Upper lobe of left lung (tissue), 6 donors: Measurements from ENCODE around the gene ERRFI1. TPM values are rescaled to one million over a fixed set of nuclear protein-coding genes. Genes with fewer than 3 reads are reported as not detected.

Experiments
- ATAC-seq, 2 donors: fragments of 200-7000 bp; cut with Tn5 transposase; one replicate each; pipeline ENCODE4 v1.9.1; 2022; ENCODE audit warnings: mild to moderate bottlenecking in 2 of 2, moderate library complexity in 2 of 2; ENCODE audit not compliant: low FRiP score in 2 of 2
- DNase-seq, 2 donors: peaks; one replicate each; pipeline ENCODE4 v3.0.0-alpha.2; 2019 to 2020
- H3K27ac ChIP-seq, 4 donors: fragments of 200-600 bp; sonication (generic); one replicate each; pipeline ENCODE4 v1.5.1; 2016 to 2019
- H3K27me3 ChIP-seq, 4 donors: fragments of 200-600 bp; sonication (generic); one replicate each; pipeline ENCODE4 v1.5.1; 2017 to 2019
- H3K36me3 ChIP-seq, 4 donors: fragments of 200-600 bp; sonication (generic); one replicate each; pipeline ENCODE4 v1.5.1; 2016 to 2019
- H3K4me1 ChIP-seq, 4 donors: fragments of 200-600 bp; sonication (generic); one replicate each; pipeline ENCODE4 v1.5.1; 2018 to 2019
- H3K4me3 ChIP-seq, 4 donors: fragments of 200-600 bp; sonication (generic); one replicate each; pipeline ENCODE4 v1.5.1; 2017 to 2019; ENCODE audit warnings: mild to moderate bottlenecking in 2 of 4, moderate library complexity in 1 of 4
- H3K9me3 ChIP-seq, 4 donors: fragments of 200-600 bp; sonication (generic); one replicate each; pipeline ENCODE4 v1.5.1; 2018 to 2019
- EP300 ChIP-seq, 4 donors: sonication (generic); formaldehyde crosslinking; IDR thresholded peaks; one replicate each; pipeline ENCODE4 v1.5.1; 2017; ENCODE audit warnings: antibody characterized with exemption in 4 of 4, control low read depth in 2 of 4
- POLR2A ChIP-seq, 4 donors: fragments of 450-650 bp; IDR thresholded peaks; one replicate each; pipeline ENCODE4 v1.5.1; 2016 to 2017; ENCODE audit warnings: antibody characterized with exemption in 4 of 4, mild to moderate bottlenecking in 2 of 4
- POLR2AphosphoS5 ChIP-seq, 2 donors: sonication (generic); formaldehyde crosslinking; IDR thresholded peaks; one replicate each; pipeline ENCODE4 v1.5.1; 2017; ENCODE audit warnings: antibody characterized with exemption in 2 of 2
- WGBS, 2 donors: methylation state at CpG; one replicate each; pipeline ENCODE4 v1.1.5; 2017 to 2018; 5-methylcytosine and 5-hydroxymethylcytosine counted together
- total RNA-seq, 6 donors: library from RNA; depleted of rRNA in 4 of 6; stranded (reverse); fragments of >200 nt in 4 of 6; gene quantifications; one replicate each; pipeline versions ENCODE4 v1.1.0 to v1.2.1, GENCODE V29; 2016 to 2021
- TF ChIP-seq, protein P1 (sequence below), 6 experiments: fragments of 450-650 bp in 4 of 6; fragments of 200-600 bp in 2 of 6; sonication (generic) in 2 of 6; IDR thresholded peaks; one replicate each; pipeline ENCODE4 v1.5.1; 2016 to 2019; ENCODE audit warnings: antibody characterized with exemption in 6 of 6
- donor health status: DM: no; HTN: no; CAD: no; lungs with moderate emphysema.
- donor health status: DM: no; HTN: yes; CAD: no; lungs with severe emphysema.

The ERRFI1 gene
- total RNA-seq, 6 donors from 2014 or later: 30.4 to 164 (median 84.6) TPM

DNA sequence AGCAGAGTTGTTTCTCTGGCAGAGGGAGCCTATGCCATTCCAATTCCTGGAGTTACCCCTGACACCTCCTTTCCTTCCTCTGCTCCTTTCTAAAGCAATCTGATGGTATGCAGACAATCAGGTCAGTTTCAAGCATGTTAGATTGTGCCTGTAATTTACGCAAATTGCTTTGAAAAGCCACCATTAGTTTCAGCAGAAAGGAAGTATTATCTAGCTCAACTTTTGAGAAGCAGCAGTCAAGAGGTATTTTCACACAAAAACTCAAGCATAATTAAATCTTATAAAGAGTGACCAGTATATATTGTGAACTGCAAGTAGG, 2.2 kb downstream of the ERRFI1 start:
- H3K27ac ChIP-seq: peak overlapping the region; percentile 9 to 97 (median 62)
- no peaks in the 10 kb centered on the region for H3K9me3 ChIP-seq
- peak overlapping the region; percentile 9 to 91 (median 84) for H3K4me3 ChIP-seq
- H3K4me1 ChIP-seq: peaks cover 24 to 75% (median 52%) of the 10 kb centered on the region in 4 donors
- no peaks in the 10 kb centered on the region for H3K36me3 ChIP-seq
- 81 to 85% methylated on average over 1 of the region's 1 CpG for whole genome bisulfite sequencing, 2 donors
- no peak for DNase-seq
- TF ChIP-seq, protein P1, sequence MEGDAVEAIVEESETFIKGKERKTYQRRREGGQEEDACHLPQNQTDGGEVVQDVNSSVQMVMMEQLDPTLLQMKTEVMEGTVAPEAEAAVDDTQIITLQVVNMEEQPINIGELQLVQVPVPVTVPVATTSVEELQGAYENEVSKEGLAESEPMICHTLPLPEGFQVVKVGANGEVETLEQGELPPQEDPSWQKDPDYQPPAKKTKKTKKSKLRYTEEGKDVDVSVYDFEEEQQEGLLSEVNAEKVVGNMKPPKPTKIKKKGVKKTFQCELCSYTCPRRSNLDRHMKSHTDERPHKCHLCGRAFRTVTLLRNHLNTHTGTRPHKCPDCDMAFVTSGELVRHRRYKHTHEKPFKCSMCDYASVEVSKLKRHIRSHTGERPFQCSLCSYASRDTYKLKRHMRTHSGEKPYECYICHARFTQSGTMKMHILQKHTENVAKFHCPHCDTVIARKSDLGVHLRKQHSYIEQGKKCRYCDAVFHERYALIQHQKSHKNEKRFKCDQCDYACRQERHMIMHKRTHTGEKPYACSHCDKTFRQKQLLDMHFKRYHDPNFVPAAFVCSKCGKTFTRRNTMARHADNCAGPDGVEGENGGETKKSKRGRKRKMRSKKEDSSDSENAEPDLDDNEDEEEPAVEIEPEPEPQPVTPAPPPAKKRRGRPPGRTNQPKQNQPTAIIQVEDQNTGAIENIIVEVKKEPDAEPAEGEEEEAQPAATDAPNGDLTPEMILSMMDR (IDR thresholded peaks at IDR 0.05): no peak
- no peak for TF ChIP-seq POLR2A (IDR thresholded peaks at IDR 0.05)
- TF ChIP-seq POLR2AphosphoS5 (IDR thresholded peaks at IDR 0.05): no peak
- TF ChIP-seq EP300 (IDR thresholded peaks at IDR 0.05): no peak
- H3K27me3 ChIP-seq: no peaks in the 10 kb centered on the region
- no peak for ATAC-seq

DNA sequence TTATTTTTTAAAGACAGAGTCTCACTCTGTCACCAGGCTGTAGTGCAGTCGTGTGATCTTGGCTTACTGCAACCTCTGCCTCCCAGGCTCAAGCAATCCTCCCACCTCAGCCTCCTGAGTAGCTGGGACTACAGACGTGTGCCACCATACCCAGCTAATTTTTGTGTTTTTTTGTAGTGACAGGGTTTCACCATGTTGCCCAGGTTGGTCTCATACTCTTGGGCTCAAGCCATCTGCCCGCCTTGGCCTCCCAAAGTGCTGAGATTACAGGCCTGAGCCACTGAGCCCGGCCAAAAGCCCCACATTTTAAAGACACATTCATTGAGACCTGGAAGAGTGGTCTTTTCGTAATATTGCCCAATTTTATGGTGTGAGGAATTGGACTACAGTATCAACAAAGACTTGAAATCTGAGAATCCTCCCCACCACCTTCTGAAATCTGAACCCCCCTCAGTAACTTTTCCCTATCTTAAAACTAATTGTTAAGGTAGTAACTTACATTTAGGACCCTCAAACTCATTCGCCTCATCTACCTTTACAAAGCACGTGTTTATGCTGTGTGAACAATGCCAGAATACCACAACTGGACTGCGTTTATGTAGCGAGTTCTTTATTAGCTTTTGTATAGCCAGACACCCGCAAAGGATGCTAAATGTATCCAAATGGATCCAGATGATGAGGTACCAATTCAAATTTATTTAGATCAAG, 2.7 kb downstream of the ERRFI1 start:
- TF ChIP-seq POLR2A (IDR thresholded peaks at IDR 0.05) (peak in 1 of 4 donors; percentile 11), EP300 (IDR thresholded peaks at IDR 0.05) (no peak)
- Histone ChIP-seq H3K36me3 (no peaks in the 10 kb centered on the region), H3K27me3 (no peaks in the 10 kb centered on the region), H3K4me1 (peaks cover 29 to 75% (median 54%) of the 10 kb centered on the region in 4 donors), H3K4me3 (peak overlapping the region in 3 of 4 donors; percentile 81 to 91 (median 86)), H3K9me3 (no peaks in the 10 kb centered on the region), H3K27ac (peak overlapping the region; percentile 9 to 97 (median 62))
- no peak for ATAC-seq
- no peak for DNase-seq
- WGBS, 2 donors: 68 to 69% methylated on average over 10 of the region's 10 CpGs

GRCh38 chr1:8022395-8023286, 3.5 kb downstream of the ERRFI1 start:
- Histone ChIP-seq H3K4me3 (peak overlapping the region in 3 of 4 donors; percentile 81 to 91 (median 86)), H3K4me1 (peaks cover 28 to 76% (median 51%) of the 10 kb centered on the region in 4 donors)
- ATAC-seq: no peak

GRCh38 chr1:8021676-8022266, 4.3 kb downstream of the ERRFI1 start:
- 69 to 71% methylated on average over 6 of the region's 6 CpGs for WGBS, 2 donors
- Histone ChIP-seq H3K4me1 (peaks cover 37 to 75% (median 50%) of the 10 kb centered on the region in 4 donors), H3K36me3 (no peaks in the 10 kb centered on the region), H3K27ac (peak overlapping the region in 3 of 4 donors; percentile 9 to 97 (median 25)), H3K27me3 (no peaks in the 10 kb centered on the region), H3K9me3 (no peaks in the 10 kb centered on the region), H3K4me3 (peak overlapping the region in 1 of 4 donors; percentile 91)
- no peak for DNase-seq
- TF ChIP-seq, protein P1 (IDR thresholded peaks at IDR 0.05): no peak
- TF ChIP-seq EP300 (IDR thresholded peaks at IDR 0.05) (no peak), POLR2AphosphoS5 (IDR thresholded peaks at IDR 0.05) (no peak), POLR2A (IDR thresholded peaks at IDR 0.05) (no peak)
- no peak for ATAC-seq

More at GRCh38 chr1:8022395-8023286, 3.5 kb downstream of the ERRFI1 start:
- no peaks in the 10 kb centered on the region for H3K27me3 ChIP-seq
- H3K36me3 ChIP-seq: no peaks in the 10 kb centered on the region
- peak overlapping the region; percentile 9 to 97 (median 27) for H3K27ac ChIP-seq
- no peaks in the 10 kb centered on the region for H3K9me3 ChIP-seq
- 63 to 74% methylated on average over 3 of the region's 3 CpGs for WGBS, 2 donors
- DNase-seq: no peak
- TF ChIP-seq POLR2A (IDR thresholded peaks at IDR 0.05): peak in 1 of 4 donors; percentile 3
- TF ChIP-seq, protein P1 (IDR thresholded peaks at IDR 0.05): no peak
- TF ChIP-seq EP300 (IDR thresholded peaks at IDR 0.05): no peak
- no peak for TF ChIP-seq POLR2AphosphoS5 (IDR thresholded peaks at IDR 0.05)

DNA sequence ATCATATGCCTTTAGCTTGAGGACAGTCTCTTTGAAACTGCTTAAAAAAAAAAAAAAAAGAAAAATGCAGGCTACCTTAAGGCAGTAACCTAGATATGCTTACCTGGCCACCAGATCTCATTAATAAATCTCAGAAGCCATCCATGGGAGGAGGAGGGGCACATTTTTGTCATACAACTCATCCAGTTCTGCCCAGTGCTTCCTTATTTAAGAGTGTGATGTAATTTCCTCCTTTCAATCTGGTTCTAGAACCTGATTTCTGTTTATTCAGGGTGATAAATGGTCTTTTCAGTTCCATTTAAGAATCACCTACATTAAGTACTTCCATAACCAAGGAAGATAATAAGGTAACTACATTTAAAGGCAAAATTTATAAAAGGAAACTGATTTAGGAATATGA, 6.1 kb downstream of the ERRFI1 start:
- peak overlapping the region in 2 of 4 donors; percentile 7 to 48 for H3K27ac ChIP-seq
- peaks cover 54 to 84% (median 62%) of the 10 kb centered on the region in 4 donors for H3K4me1 ChIP-seq
- DNase-seq (peak in 1 of 2 donors; percentile 53), ATAC-seq (peak; percentile 46 to 75)
- H3K27me3 ChIP-seq: no peaks in the 10 kb centered on the region
- no peak for TF ChIP-seq POLR2A (IDR thresholded peaks at IDR 0.05)
- TF ChIP-seq EP300 (IDR thresholded peaks at IDR 0.05): peak in 1 of 4 donors; percentile 4
- TF ChIP-seq, protein P1 (IDR thresholded peaks at IDR 0.05): no peak
- TF ChIP-seq POLR2AphosphoS5 (IDR thresholded peaks at IDR 0.05): no peak
- H3K9me3 ChIP-seq: no peaks in the 10 kb centered on the region
- H3K36me3 ChIP-seq: no peaks in the 10 kb centered on the region
- H3K4me3 ChIP-seq: no peak overlapping the region
